PC-9 (cell line): ENCODE results near the gene CLHC1. TPM values are rescaled to one million over a fixed set of nuclear protein-coding genes. Genes with fewer than 3 reads are reported as not detected.
"Not testable (repeated sequence)": the region's sequence is repeated elsewhere in the genome, so short reads cannot be mapped to it uniquely, and the experiment has no call there.

Source experiments
- BruUV-seq: library from RNA; stranded (reverse); fragments of 400-500 nt; replicated peaks from 2 replicates; lab custom pipeline; 2021; lab: Mats Ljungman, UMichigan
- CTCF ChIA-PET: fragments of 300-600 bp; sonication (Branson Sonifier 250); formaldehyde crosslinking; loops from one replicate; lab custom pipeline; 2022; ENCODE audit warnings: antibody characterized with exemption; lab: Charles Lee
- POLR2A ChIA-PET: fragments of 300-600 bp; sonication (Branson Sonifier 250); formaldehyde crosslinking; loops from one replicate; lab custom pipeline; 2022; ENCODE audit warnings: antibody characterized with exemption; ENCODE audit not compliant: unreplicated experiment; lab: Charles Lee
- DNase-seq, 2 experiments: peaks; one replicate each; pipeline versions ENCODE4 v3.0.0 to v3.0.0-alpha.2; 2015 to 2022; ENCODE audit warnings: mixed read lengths in 1 of 2
- H2AFZ ChIP-seq: fragments of 200-600 bp; sonication (generic); 2 replicates; pipeline ENCODE4 v1.8.1; 2017; ENCODE audit warnings: antibody characterized with exemption
- H3F3A ChIP-seq: fragments of 200-600 bp; sonication (generic); 2 replicates; pipeline ENCODE4 v1.8.1; 2017; ENCODE audit warnings: antibody characterized with exemption, mild to moderate bottlenecking, low read depth; ENCODE audit not compliant: insufficient read depth
- H3K27ac ChIP-seq: fragments of 200-600 bp; sonication (generic); 2 replicates; pipeline ENCODE4 v1.6.1; 2016; ENCODE audit warnings: mixed run types
- H3K27me3 ChIP-seq: fragments of 200-600 bp; sonication (generic); 2 replicates; pipeline ENCODE4 v1.6.1; 2016; ENCODE audit warnings: low read depth, mixed run types; ENCODE audit not compliant: insufficient read depth
- H3K36me3 ChIP-seq: fragments of 200-600 bp; sonication (generic); 2 replicates; pipeline ENCODE4 v1.6.1; 2016; ENCODE audit warnings: low read depth, mixed run types
- H3K4me1 ChIP-seq: fragments of 200-600 bp; sonication (generic); replicated peaks from 2 replicates; pipeline ENCODE4 v1.6.1; 2016; ENCODE audit warnings: mixed run types; ENCODE audit not compliant: insufficient read depth
- H3K4me2 ChIP-seq: fragments of 200-600 bp; sonication (generic); 2 replicates; pipeline ENCODE4 v1.6.1; 2017; ENCODE audit warnings: mixed run types
- H3K4me3 ChIP-seq: fragments of 200-600 bp; sonication (generic); 2 replicates; pipeline ENCODE4 v1.6.1; 2016; ENCODE audit warnings: mixed run types
- H3K79me2 ChIP-seq: fragments of 200-600 bp; sonication (generic); 2 replicates; pipeline ENCODE4 v1.6.1; 2017; ENCODE audit warnings: low read depth, mixed run types
- H3K9me2 ChIP-seq: fragments of 200-600 bp; sonication (generic); 2 replicates; pipeline ENCODE4 v1.8.1; 2017; ENCODE audit warnings: mild to moderate bottlenecking; ENCODE audit not compliant: insufficient read depth
- H3K9me3 ChIP-seq: fragments of 200-600 bp; sonication (generic); 2 replicates; pipeline ENCODE4 v1.8.1; 2016; ENCODE audit warnings: low read depth; ENCODE audit not compliant: insufficient read depth
- H4K20me1 ChIP-seq: fragments of 200-600 bp; sonication (generic); 2 replicates; pipeline ENCODE4 v1.8.1; 2017; ENCODE audit not compliant: insufficient read depth
- CTCF ChIP-seq: fragments of 200-600 bp; sonication (generic); conservative IDR thresholded peaks from 2 replicates; pipeline ENCODE4 v1.6.1; 2017; ENCODE audit warnings: mixed run types, antibody characterized with exemption, mild to moderate bottlenecking, moderate library complexity
- EZH2 ChIP-seq: fragments of 200-600 bp; sonication (generic); IDR thresholded peaks from 2 replicates; pipeline ENCODE4 v1.8.0; 2017; ENCODE audit warnings: antibody characterized with exemption, low read depth
- intact Hi-C: fragments of 100-400 bp; cut with micrococcal nuclease; formaldehyde crosslinking; loops from one replicate; pipeline ENCODE4 v1.10.0; 2022; ENCODE audit not compliant: unreplicated experiment
- total RNA-seq: library from RNA; stranded (reverse); gene quantifications from 2 replicates; pipeline ENCODE4 v1.2.3, GENCODE V29; 2021

The CLHC1 gene
- total RNA-seq, 1 experiment from 2014 or later, result 27.1 TPM

- Histone ChIP-seq H3K4me3 (no peak overlapping the region), H3K4me2 (no peak overlapping the region), H4K20me1 (no peaks in the 10 kb centered on the region), H3K79me2 (no peaks in the 10 kb centered on the region), H3K27ac (no peak overlapping the region), H3K4me1 (no peaks in the 10 kb centered on the region), H3K9me2 (no peaks in the 10 kb centered on the region), H3K36me3 (peaks cover 17% of the 10 kb centered on the region), H2AFZ (no peak overlapping the region), H3K9me3 (no peaks in the 10 kb centered on the region), H3F3A (peaks cover 37% of the 10 kb centered on the region), H3K27me3 (no peaks in the 10 kb centered on the region)
- CTCF ChIA-PET, result no interaction called here
- TF ChIP-seq CTCF (no peak), EZH2 (no peak)
- BruUV-seq, result no TSS peak
- no peak for DNase-seq
- POLR2A ChIA-PET, result no interaction called here
- intact Hi-C loops, result no loop called here
These were observed 10.5 kb upstream of the CLHC1 start for GRCh38 chr2:55242617-55243016.

DNA sequence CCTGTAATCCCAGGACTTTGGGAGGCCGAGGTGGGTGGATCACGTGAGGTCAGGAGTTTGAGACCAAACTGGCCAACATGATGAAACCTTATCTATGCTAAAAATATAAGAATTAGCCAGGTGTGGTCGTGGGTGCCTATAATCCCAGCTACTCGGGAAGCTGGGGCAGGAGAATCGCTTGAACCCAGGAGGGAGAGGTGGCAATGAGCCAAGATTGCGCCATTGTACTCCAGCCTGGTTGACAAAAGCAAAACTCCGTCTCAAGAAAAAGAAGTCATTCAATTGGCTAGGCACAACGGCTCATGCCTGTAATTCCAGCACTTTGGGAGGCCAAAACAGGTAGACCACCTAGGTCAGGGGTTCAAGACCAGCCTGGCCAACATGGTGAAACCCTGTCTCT, 9.5 kb upstream of the CLHC1 start:
- H3K27ac ChIP-seq, H3K9me2 ChIP-seq, H3K4me2 ChIP-seq, H2AFZ ChIP-seq, CTCF ChIA-PET, H3K4me3 ChIP-seq, intact Hi-C loops, POLR2A ChIA-PET, DNase-seq, H3K79me2 ChIP-seq, H3K4me1 ChIP-seq, BruUV-seq, H4K20me1 ChIP-seq, H3K27me3 ChIP-seq, H3K9me3 ChIP-seq: not testable (repeated sequence)
- Histone ChIP-seq H3K36me3 (peaks cover 23% of the 10 kb centered on the region), H3F3A (peaks cover 47% of the 10 kb centered on the region)

- ChIA-PET POLR2A (no interaction called here), CTCF (no interaction called here)
- no peak overlapping the region for H2AFZ ChIP-seq
- H3K36me3 ChIP-seq, result peaks cover 32% of the 10 kb centered on the region
- TF ChIP-seq EZH2 (no peak), CTCF (no peak)
- no peaks in the 10 kb centered on the region for H3K27me3 ChIP-seq
- no peak overlapping the region for H3K27ac ChIP-seq
- intact Hi-C loops, result no loop called here
- no peaks in the 10 kb centered on the region for H3K9me2 ChIP-seq
- no peak overlapping the region for H3K4me2 ChIP-seq
- H3K79me2 ChIP-seq, result peaks cover 13% of the 10 kb centered on the region
- H3F3A ChIP-seq, result peaks cover 66% of the 10 kb centered on the region
- H3K9me3 ChIP-seq, result no peaks in the 10 kb centered on the region
- peaks cover 8% of the 10 kb centered on the region for H3K4me1 ChIP-seq
- DNase-seq, result no peak
- no TSS peak for BruUV-seq
- H3K4me3 ChIP-seq, result no peak overlapping the region
- peaks cover 26% of the 10 kb centered on the region for H4K20me1 ChIP-seq
These were observed 7.6 kb upstream of the CLHC1 start for GRCh38 chr2:55239656-55240222.
